GM18508 (cell line): ENCODE results near the gene TRAPPC12.
A peak's percentile ranks its signal among the peaks of the same experiment; 100 is the strongest.
"Not testable (repeated sequence)": the region's sequence is repeated elsewhere in the genome, so short reads cannot be mapped to it uniquely, and the experiment has no call there.

Experiments used
- ATAC-seq: cut with Tn5 transposase; IDR thresholded peaks from one replicate; pipeline ENCODE4 v1.9.1; 2021; ENCODE audit warnings: moderate number of reproducible peaks; ENCODE audit not compliant: insufficient read depth, unreplicated experiment

TRAPPC12 gene

DNA sequence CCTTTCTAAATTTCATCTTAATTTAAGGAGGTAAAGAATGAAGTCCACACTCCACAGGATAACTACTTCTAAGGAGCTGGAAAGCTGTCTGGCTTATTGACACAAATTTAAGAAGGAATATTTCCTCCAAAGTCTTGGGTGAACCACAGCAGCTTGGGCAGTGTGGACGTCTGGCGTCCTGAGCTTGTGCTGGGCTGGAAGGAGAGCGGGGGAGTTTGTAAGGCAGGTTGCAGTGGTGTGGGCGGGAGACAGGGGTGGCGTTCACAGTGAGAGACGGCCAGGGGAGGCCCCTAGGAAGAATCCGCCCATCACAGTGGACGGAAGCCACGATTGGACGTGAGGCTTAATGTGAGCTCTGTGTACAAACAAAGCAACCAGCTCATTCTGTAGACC is 114.1 kb downstream of the TRAPPC12 start:
- no peak for ATAC-seq

DNA sequence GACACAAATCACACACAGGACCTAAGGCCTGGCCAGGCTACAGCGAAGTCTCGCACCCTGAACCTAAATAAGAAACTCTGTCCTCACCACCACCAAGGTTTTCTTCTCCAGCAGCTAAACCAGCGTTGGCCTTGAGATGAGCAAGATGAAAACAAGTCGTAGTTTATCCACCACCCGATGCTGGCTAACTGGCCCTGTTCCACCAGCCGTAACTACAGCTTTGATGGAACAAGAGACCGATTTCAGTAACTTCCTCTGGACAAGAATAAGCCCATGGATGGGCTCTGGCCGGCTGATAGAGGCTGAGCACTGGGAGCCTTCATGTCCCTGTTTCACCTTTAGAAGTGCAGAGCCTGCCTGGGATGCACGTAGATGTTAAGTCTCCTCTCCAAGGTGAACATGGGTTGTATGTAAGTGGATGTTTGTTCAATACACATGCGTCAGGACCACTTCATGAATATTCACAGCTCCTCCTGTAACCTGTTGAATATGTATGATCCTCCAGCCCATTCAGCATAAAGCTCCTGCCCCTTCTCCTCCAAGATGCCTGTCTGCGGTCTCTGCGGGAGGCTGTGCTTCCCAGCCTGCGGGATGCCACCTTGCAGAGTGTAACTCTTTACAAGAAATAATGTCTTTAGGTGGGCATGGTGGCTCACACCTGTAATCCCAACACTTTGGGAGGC is 115.6 kb downstream of the TRAPPC12 start:
- ATAC-seq = no peak

- not testable (repeated sequence) for ATAC-seq
Observed at GRCh38 chr2:3496708-3497080, 117.2 kb downstream of the TRAPPC12 start.

- ATAC-seq = no peak
Observed at GRCh38 chr2:3498783-3499394, 119.4 kb downstream of the TRAPPC12 start.

GRCh38 chr2:3500326-3500899 is 120.9 kb downstream of the TRAPPC12 start:
- no peak for ATAC-seq

DNA sequence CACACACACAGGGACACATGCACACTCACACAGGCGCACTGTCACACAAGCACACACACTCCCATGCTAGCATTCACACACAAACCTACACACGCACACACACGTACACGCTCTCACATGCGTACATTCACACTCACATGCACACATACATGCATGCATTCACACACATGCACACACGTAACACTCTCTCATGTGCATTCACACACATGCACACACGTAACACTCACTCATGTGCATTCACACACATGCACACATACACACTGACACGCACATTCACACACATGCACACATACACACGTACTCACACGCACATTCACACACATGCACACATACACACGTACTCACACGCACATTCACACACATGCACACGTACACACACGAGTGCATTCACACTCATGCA is 123.6 kb downstream of the TRAPPC12 start:
- ATAC-seq = no peak

DNA sequence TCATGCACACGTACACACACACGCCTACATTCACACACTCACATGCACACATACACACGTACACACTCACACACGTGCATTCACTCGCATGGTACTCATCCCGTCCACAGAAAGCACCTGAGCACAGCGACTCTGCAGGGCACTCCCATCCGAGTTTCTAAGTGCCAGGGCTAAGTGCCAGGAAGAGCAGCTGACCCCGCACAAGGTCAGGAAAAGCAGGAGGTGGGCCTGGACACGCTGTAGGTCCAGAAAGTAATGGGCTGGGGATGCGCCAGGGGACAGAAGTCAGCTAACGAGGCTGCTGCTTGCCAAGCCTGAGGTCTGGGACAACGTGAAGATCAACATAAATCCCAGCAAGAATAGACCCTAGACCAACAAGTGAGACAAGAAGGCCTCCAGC is 124.0 kb downstream of the TRAPPC12 start:
- ATAC-seq = no peak

GRCh38 chr2:3504741-3505140 is 125.2 kb downstream of the TRAPPC12 start:
- ATAC-seq = no peak

- ATAC-seq = no peak
Observed at GRCh38 chr2:3505771-3506170, 126.3 kb downstream of the TRAPPC12 start.

GRCh38 chr2:3512086-3512485 is 132.6 kb downstream of the TRAPPC12 start:
- ATAC-seq = no peak

GRCh38 chr2:3513026-3513810 is 133.7 kb downstream of the TRAPPC12 start:
- no peak for ATAC-seq

DNA sequence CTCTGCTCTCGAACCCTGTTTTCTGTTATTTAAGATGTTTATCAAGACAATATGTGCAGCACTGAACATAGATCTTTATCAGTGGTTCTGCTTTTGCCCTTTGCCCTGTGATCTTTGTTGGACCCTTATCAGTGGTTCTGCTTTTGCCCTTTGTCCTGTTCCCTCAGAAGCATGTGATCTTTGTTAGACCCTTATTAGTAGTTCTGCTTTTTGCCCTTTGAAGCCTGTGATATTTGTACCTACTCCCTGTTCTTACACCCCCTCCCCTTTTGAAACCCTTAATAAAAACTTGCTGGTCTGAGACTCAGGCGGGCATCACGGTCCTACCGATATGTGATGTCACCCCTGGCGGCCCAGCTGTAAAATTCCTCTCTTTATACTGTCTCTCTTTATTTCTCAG is 135.9 kb downstream of the TRAPPC12 start:
- not testable (repeated sequence) for ATAC-seq

- ATAC-seq = no peak
Observed at GRCh38 chr2:3516831-3517230, 137.3 kb downstream of the TRAPPC12 start.

DNA sequence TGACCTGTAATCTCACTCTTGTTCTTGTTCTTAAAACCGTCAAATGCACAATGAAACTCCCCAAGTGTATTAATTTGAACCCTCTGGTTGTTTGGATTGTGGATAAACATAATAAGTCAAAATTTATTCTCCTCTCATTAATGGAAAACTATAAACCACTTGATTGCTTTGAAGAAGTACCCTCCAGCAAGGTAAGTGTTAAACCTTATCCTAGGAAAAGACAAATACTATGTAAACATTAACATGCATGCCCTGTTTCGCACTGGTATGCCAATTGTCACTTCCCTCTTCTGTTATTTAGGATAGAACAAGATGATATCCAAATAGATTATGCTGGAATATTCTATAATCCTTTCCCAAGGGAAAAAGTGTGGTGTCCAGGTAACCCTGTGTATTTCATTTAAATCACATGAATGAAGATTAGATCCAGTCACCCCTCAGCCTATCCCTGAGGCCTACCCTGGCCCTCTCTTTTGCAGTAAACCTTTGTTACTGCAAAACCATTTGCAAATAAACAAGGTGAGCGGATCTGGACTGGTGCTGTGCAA is 138.5 kb downstream of the TRAPPC12 start:
- ATAC-seq = no peak

GRCh38 chr2:3518496-3519254 is 139.2 kb downstream of the TRAPPC12 start:
- ATAC-seq = peak; percentile 64

DNA sequence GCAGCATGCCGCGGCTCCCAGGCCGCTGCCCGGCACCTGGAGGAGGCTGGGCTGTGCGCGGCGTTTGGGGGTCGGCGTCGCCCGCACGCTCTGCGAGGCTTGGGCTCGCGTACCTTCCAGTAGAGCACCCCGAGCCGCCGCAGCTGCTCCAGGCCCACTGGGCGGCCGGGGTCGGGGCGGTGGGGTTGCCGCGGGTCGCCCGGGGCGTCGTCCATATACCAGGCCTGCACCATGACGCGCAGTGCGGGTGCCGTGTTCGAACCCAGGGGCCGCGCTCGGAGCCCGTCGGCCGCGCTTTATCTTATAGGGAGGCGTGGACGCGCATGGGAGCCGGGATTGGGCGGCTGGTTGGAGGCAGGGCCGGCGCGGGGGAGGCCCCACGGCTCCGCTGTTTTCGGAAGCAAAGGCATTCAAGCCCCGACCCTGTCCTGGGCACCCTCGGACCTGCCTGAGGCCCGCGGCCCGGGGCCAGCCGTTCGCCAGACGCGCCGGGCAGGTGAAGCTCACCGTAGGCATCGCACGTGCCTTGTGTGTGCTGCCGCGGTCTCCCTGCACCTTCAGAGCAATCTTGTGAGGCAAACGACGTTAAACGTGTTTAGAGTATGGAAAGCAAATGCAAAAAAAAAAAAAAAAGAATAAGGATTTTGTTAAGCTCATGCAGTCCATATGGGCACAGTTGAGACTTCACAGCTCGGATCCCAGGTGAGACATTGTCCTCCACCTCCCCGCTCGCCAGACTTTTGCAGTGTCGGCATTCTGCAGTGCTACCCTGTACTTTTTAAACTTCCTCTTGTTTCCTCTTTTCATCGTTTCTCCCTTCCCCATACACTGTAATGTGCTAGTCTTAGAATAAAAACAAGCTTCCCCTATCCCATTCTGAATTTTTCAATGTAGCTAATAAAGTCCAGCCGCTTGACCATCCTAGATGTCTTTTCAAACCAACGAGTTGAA is 140.0 kb downstream of the TRAPPC12 start, which contains the start of gene ADI1:
Gene ADI1 (minus strand): TSS at position 277 of the 951 bp plus-strand sequence. CDS start 44 bp downstream, at position 233.
- peak; percentile 50 for ATAC-seq

- no peak for ATAC-seq
Observed at GRCh38 chr2:3520591-3520990, 141.1 kb downstream of the TRAPPC12 start.

GRCh38 chr2:3522961-3523421 is 143.5 kb downstream of the TRAPPC12 start:
- ATAC-seq = no peak

- no peak for ATAC-seq
Observed at GRCh38 chr2:3523551-3524041, 144.1 kb downstream of the TRAPPC12 start.
